ENCODE data around the gene ERC2.

- TF ChIP-seq CTCF (IDR thresholded peaks at IDR 0.05; ENCODE audit: low read length) (no peak), EZH2 (IDR thresholded peaks at IDR 0.05; ENCODE audit: borderline replicate concordance, low read length) (no peak)
These were observed 859.8 kb downstream of the ERC2 start for GRCh38 chr3:55608301-55608937.
